HG03108 (cell line): ENCODE data around the gene MUC3A.

ENCODE experiments used
- ATAC-seq: cut with Tn5 transposase; IDR thresholded peaks from one replicate; pipeline ENCODE4 v1.9.1; 2021; ENCODE audit warnings: moderate library complexity; ENCODE audit not compliant: unreplicated experiment

Gene MUC3A

GRCh38 chr7:100944138-100944537, 5.2 kb upstream of the MUC3A start:
- ATAC-seq, result no peak

- ATAC-seq, result no peak
Observed at GRCh38 chr7:100946111-100946510, 3.2 kb upstream of the MUC3A start.

DNA sequence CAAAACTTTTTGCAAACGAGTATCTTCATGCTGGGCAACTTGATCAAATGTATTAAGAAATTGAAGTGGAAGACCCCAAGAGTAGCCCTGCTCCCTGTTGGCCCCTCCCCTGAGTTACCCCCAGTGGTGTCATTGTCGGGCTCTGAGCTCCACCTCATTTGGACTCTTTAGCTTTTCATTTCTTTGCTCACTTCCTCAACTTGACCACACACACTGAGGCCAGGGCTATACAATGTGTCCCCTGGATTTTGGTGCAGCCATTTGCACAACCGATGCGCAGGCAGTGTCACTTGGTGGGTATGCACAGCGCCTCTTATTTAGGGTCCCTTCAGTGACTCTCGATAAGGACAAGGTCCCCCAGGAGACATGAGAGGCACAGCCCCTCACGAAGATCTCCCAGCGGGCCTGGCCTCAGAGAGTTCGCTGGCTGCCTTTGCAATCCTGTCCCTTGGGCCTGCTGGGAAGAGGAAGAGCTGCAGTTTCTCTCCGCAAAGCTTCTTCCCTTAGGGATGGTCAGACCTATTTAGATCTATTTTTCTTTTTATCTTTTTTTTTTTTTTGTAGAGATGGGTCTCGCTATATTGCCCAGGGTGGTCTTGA, 2.5 kb upstream of the MUC3A start:
- no peak for ATAC-seq

DNA sequence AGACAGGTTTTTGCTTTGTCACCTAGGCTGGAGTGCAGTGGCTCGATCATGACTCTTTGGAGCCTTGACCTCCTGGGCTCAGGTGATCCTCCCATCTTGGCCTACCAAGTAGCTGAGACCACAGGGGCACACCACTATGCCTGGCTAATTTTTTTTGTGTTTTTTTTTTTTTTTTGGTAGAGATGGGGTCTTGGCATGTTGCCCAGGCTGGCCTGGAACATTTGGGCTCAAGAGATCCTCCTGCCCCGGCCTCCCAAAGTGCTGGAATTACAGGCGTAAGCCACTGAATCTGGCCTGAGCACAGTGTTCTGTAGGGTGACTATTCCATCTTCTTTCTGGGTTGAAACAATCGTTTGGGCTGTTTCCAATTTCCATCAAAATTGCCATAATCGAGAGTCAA, 1.5 kb upstream of the MUC3A start:
- ATAC-seq, result no peak

DNA sequence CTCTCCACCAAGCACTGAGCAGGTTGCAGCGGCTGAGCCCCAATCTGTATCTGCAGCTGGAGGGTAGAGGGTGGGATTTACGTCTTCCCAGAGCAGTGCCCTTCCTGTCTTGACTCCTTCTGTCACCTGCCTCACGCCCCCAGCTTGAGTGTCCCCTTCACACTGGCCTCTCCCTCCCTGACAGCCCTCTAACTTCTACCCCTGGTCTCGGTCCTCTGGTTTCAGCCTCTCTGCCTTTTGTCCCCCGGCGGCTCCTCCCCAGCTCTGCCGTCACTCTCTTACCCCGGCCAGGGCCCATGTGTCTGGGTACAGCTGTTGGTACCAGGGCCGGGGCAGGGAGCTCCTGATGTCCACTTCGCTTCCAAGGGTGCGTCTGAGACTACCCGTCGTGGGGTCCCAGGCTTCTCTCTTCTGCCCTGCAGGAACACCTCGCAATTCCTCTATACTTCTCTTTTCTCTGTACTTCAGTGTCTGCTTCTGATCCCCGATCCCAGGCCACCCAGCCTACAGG, 654 bp downstream of the MUC3A start:
- ATAC-seq, result no peak

- no peak for ATAC-seq
Observed at GRCh38 chr7:100951172-100951571, 1.8 kb downstream of the MUC3A start.

GRCh38 chr7:100951888-100952560, 2.7 kb downstream of the MUC3A start:
- no peak for ATAC-seq

GRCh38 chr7:100952641-100953040, 3.3 kb downstream of the MUC3A start:
- no peak for ATAC-seq

DNA sequence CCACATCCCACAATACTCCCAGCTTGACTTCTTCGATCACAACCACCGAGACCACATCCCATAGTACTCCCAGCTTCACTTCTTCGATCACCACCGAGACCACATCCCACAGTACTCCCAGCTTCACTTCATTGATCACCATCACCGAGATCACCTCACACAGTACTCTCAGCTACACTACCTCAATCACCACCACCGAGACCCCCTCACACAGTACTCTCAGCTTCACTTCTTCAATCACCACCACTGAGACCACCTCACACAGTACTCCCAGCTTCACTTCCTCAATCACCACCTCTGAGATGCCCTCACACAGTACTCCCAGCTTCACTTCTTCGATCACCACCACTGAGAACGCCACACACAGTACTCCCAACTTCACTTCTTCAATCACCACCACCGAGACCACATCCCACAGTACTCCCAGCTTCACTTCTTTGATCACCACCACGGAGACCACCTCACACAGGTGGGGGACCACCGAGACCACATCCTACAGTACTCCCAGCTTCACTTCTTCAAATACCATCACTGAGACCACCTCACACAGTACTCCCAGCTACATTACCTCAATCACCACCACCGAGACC, 8.6 kb downstream of the MUC3A start:
- no peak for ATAC-seq

- ATAC-seq, result no peak
Observed at GRCh38 chr7:100959894-100960293, 10.6 kb downstream of the MUC3A start.

DNA sequence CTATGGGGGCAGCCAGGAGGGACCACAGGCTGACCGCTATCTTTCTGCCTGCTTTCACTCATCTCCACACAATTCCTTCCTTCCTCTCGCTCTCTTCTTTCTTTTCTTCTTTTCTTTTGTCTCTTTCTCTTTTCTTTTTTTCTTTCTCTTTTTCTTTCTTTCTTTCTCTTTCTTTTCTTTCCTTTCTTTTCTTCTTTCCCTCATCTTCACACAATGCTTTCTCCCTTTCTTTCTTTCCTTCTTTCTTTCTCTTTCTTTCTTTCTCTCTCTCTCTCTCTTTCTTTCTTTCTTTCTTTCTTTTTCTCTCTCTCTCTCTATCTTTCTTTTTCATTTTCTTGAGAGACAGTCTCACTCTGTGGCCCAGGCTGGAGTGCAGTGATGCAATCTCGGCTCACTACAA, 13.2 kb downstream of the MUC3A start:
- no peak for ATAC-seq

GRCh38 chr7:100963386-100963785, 14.1 kb downstream of the MUC3A start:
- ATAC-seq, result no peak

DNA sequence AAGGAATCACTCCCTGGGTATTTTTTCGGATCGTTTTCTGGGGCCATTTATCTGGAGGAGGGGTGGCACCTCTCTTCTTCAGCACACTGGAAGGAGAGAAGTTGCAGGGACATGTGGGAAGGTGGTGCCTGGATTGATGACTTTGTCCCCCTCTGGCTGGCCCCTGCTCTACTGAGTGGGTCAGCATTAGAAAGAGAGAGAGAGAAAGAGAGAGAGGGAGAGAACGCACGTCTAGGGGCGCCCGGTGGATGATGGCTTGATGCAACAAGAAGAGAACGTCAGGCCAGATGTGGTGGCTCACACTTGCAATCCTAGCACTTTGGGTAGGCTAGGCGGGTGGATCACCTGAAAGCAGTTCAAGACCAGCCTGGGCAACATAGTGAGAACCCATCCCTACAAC, 14.5 kb downstream of the MUC3A start:
- no peak for ATAC-seq

- ATAC-seq, result no peak
Observed at GRCh38 chr7:100964630-100965029, 15.3 kb downstream of the MUC3A start.

DNA sequence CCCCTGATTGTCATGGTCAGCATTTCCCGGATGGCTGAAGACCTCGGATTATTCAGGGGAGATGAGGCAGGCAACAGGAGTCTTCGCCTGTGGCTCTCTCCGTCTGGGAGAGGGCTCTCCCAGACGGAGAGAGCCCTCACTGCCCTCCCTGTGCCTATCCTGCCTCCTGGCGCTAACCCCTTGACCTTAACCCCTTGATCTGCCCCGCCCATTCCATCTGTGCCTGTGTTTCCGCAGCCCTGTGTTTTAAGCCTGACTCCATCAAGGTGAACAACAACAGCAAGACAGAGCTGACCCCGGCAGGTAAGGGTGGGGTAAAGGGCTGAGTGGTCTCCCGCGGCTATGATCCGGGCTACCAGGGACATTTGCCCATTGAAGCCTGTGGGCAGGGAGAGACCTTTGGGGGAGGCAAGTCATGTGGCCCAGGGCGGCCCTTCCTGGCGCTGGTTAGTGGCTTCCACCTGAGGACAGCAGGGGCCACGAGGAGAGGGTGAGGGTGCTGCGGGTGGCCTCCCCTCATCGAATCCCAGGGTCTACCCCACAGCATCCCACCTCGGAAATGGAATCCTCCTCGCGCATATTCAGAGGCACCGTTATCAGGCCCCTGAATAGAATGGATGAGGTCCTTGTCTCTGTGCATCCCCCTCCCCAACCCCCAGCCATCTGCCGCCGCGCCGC, 15.8 kb downstream of the MUC3A start:
- no peak for ATAC-seq

DNA sequence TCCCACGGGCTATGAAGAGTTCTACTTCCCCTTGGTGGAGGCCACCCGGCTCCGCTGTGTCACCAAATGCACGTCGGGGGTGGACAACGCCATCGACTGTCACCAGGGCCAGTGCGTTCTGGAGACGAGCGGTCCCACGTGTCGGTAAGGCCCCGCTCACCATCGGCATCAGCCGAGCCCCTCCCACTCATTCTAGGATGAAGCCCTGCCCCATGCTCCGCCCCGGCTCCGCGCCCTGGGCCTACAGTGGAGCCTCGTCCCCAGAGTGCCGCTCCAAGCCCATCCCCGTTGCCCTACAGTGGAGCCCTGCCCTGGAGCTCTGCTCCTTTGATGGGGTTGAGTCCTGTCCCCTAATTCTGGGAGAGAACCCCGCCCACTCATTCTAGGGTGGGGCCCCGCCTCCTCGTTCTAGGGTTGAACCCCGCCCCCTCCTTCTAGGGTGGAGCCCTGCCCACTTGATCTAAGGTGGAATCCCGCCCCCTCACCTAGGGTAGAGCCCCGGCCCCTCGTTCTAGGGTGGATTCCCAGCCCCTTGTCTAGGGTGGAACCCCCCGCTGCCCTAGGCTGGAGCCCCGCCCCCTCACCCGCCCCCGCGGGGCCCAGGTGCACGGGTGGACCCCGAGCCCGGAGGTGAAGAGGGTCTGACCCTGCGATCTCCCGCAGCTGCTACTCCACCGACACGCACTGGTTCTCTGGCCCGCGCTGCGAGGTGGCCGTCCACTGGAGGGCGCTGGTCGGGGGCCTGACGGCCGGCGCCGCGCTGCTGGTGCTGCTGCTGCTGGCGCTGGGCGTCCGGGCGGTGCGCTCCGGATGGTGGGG, 16.6 kb downstream of the MUC3A start:
- peak; percentile 55 for ATAC-seq

DNA sequence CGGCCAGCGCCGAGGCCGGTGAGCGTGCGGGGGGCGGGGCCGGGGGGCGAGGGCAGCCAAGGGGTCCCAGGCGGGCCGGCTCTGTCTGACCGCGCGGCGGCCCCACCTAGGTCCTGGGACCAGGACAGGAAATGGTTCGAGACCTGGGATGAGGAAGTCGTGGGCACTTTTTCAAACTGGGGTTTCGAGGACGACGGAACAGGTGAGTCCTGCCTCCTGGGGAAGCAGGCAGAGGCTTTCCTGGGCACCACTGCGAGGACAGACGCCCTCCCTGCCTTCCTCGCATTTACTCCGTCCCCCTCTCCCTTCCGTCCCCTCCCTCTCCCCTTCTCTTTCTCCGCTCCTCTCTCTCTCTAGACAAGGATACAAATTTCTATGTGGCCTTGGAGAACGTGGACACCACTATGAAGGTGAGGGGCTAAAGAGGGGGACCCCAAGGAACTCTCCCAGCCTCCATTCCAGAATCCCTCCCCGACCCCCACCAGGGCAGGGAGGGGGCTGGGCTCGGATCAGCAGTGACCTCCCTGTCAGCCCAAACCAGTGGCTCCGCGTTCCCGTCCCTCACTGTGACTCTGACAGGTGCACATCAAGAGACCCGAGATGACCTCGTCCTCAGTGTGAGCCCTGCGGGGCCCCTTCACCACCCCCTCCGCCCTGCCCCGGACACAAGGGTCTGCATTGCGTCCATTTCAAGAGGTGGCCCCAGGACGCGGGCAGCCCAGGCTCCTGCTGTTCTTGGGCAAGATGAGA, 17.4 kb downstream of the MUC3A start:
- no peak for ATAC-seq

DNA sequence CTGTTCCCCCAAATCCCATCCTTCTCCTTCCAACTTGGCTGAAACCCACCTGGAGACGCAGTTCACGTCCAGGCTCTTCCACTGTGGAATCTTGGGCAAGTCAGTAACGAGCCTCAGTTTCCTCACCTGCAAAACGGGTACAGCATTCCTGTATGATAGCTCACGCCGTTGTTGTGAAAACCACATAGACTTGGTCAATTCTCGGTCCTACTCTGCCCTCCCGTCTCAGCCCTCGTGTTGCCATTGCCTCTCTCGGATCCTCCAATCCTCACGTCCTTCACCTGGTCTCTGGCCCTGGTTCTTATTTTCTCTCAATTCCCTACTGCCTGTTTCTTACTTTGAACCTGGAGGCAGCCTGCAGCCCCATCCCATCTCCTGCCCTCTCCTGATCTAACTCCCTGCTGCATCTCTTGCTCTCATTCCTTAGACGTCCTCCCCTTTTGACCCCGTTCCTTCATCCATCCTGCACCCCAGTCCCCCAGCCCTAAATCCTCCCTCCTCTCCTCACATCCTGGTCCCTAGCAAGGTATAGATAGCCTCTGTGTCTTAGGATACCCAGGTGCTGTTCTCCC, 18.0 kb downstream of the MUC3A start:
- no peak for ATAC-seq

GRCh38 chr7:100968031-100968430, 18.7 kb downstream of the MUC3A start:
- no peak for ATAC-seq

DNA sequence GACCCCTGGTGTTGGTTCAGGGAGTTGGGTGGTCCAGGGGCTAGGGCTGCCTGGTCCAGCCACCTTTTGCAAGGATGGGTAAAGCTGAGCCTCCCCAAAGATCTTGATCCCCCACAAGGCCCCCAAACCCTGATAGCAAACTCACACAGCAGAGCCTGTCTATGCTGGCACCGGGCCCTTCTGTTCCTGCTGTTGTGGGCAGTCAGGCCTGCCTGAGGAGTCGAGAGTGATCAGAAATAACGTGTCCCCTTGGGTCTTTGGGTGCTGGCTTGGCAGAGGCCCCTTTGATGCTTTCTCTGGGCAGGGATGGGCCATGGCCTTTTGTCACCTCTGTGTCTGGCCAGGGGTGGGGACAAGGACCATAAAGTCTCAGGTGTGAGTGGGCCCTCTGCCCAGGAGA, 19.3 kb downstream of the MUC3A start:
- no peak for ATAC-seq
